ENCODE data around the gene KLHL41.
"Not testable (repeated sequence)": the region's sequence is repeated elsewhere in the genome, so short reads cannot be mapped to it uniquely, and the experiment has no call there.

Gene KLHL41

GRCh38 chr2:169573160-169573973, 63.9 kb downstream of the KLHL41 start, which contains the start of gene FASTKD1:
Gene FASTKD1, minus strand, starts transcription at chr2:169573865. Its CDS starts 1,836 bp downstream, at chr2:169572029.
- peak; percentile 78 for DNase-seq

GRCh38 chr2:169573974-169574299, 64.4 kb downstream of the KLHL41 start:
- DNase-seq: no peak

- not testable (repeated sequence) for DNase-seq
Observed at GRCh38 chr2:169574539-169574938, 65.0 kb downstream of the KLHL41 start.

DNA sequence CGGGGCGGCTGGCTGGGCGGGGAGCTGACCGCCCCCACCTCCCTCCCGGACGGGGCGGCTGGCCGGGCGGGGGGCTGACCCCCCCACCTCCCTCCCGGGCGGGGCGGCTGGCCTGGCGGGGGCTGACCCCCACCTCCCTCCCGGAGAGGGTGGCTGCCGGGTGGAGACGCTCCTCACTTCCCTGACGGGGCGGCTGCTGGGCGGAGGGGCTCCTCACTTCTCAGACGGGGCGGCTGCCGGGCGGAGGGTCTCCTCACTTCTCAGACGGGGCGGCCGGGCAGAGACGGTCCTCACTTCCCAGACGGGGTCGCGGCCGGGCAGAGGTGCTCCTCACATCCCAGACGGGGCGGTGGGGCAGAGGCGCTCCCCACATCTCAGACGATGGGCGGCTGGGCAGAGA, 65.8 kb downstream of the KLHL41 start:
- DNase-seq: not testable (repeated sequence)

Measured in T-helper 9 cell (primary cell).